Prostate gland (tissue), 2 donors: Measurements from ENCODE around the gene PTGIR.
"Not testable (repeated sequence)": the region's sequence is repeated elsewhere in the genome, so short reads cannot be mapped to it uniquely, and the experiment has no call there.

Experiments
- CTCF ChIP-seq, 4 experiments: fragments of 200-600 bp in 2 of 4; fragments of 450-650 bp in 2 of 4; sonication (generic) in 2 of 4; IDR thresholded peaks; 1 replicate in 3 of 4; 2 replicates in 1 of 4; pipeline ENCODE4 v1.5.1; 2016 to 2019; ENCODE audit warnings: antibody characterized with exemption in 4 of 4, mild to moderate bottlenecking in 2 of 4, moderate library complexity in 2 of 4
- POLR2AphosphoS5 ChIP-seq: sonication (generic); formaldehyde crosslinking; IDR thresholded peaks from one replicate; pipeline ENCODE4 v1.6.1; 2017; ENCODE audit warnings: antibody characterized with exemption

DNA sequence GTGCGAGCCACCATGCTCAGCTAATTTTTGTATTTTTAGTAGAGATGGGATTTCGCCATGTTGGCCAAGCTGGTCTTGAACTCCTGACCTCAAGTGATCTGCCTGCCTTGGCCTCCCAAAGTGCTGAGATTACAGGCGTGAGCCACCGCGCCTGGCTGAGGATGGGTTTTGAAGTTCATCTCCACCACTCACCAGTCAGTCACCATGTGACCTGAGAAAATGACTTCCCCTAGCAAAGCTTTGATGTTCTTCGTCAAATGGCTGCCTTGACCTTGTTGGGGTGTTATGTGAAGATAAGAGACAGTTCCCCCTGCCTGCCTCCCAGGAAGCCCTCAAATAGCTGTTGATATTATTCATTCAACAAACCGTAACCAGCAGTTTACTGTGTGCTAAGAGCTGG lies 4.1 kb upstream of the PTGIR start:
- not testable (repeated sequence) for TF ChIP-seq CTCF (IDR thresholded peaks at IDR 0.05); POLR2AphosphoS5
